ENCODE results near the gene ZSWIM1. TPM values are rescaled to one million over a fixed set of nuclear protein-coding genes. Genes with fewer than 3 reads are reported as not detected.

ZSWIM1 gene
- total and polyA plus RNA-seq, 3 donors from 2014 or later = 11.4 to 24.5 (median 24.0) TPM

DNA sequence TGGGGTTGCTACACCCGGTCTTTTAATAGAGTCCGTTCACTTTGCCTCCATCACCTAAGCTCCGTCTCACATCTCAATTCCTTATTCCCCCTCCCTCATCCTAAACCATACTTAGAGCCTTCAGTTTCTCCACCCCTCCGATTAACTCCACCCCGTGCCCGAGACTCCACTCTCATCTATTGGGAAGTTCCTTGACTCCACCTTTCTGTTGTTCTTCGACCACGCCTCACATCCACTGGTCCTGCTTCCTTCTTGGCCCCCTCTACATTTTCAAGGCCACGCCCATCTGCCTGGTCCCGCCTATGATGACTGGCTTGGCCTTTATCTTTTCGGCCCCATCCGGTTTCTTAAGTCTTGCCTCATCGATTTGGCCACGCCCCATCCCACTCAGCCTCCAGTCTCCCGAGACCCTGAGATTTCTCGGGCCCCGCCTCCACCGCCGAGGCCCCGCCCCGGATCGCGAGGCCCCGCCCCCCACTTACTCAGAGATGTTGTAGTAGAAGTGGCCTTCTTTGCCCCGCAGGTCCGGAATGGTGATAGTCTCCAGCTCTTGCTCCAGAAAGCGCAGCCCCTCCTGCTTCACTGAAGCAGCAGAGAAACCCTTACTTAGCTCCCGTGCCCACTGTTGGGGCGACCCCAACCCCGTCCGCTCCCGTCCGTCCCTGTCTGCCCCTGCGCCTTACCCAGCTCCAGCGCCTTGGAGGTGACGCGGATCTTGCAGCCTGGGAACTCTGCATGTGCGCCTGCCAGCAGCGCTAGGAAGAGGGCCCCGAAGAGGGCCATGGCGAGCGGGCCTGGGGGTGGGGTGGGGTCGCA lies 29.9 kb downstream of the ZSWIM1 start:
- Histone ChIP-seq H3K4me3 (peak overlapping the region; percentile 49 to 67), H3K36me3 (ENCODE audit: low read depth, missing control alignments) (no peaks in the 10 kb centered on the region), H3K4me1 (peaks cover 10% of the 10 kb centered on the region), H3K27ac (peak overlapping the region; percentile 79 to 85), H3K27me3 (no peaks in the 10 kb centered on the region), H3K9me3 (no peaks in the 10 kb centered on the region)
- 5% methylated on average over 39 to 43 of the region's 43 CpGs for WGBS, 2 donors
- intact Hi-C loops (cut with DNase I; ENCODE audit: low total_unique reads) = no loop called here
- peak; percentile 96 for DNase-seq
- TF ChIP-seq, protein P1, sequence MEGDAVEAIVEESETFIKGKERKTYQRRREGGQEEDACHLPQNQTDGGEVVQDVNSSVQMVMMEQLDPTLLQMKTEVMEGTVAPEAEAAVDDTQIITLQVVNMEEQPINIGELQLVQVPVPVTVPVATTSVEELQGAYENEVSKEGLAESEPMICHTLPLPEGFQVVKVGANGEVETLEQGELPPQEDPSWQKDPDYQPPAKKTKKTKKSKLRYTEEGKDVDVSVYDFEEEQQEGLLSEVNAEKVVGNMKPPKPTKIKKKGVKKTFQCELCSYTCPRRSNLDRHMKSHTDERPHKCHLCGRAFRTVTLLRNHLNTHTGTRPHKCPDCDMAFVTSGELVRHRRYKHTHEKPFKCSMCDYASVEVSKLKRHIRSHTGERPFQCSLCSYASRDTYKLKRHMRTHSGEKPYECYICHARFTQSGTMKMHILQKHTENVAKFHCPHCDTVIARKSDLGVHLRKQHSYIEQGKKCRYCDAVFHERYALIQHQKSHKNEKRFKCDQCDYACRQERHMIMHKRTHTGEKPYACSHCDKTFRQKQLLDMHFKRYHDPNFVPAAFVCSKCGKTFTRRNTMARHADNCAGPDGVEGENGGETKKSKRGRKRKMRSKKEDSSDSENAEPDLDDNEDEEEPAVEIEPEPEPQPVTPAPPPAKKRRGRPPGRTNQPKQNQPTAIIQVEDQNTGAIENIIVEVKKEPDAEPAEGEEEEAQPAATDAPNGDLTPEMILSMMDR (IDR thresholded peaks at IDR 0.05) = no peak
- no peak for TF ChIP-seq POLR2A (IDR thresholded peaks at IDR 0.05)

DNA sequence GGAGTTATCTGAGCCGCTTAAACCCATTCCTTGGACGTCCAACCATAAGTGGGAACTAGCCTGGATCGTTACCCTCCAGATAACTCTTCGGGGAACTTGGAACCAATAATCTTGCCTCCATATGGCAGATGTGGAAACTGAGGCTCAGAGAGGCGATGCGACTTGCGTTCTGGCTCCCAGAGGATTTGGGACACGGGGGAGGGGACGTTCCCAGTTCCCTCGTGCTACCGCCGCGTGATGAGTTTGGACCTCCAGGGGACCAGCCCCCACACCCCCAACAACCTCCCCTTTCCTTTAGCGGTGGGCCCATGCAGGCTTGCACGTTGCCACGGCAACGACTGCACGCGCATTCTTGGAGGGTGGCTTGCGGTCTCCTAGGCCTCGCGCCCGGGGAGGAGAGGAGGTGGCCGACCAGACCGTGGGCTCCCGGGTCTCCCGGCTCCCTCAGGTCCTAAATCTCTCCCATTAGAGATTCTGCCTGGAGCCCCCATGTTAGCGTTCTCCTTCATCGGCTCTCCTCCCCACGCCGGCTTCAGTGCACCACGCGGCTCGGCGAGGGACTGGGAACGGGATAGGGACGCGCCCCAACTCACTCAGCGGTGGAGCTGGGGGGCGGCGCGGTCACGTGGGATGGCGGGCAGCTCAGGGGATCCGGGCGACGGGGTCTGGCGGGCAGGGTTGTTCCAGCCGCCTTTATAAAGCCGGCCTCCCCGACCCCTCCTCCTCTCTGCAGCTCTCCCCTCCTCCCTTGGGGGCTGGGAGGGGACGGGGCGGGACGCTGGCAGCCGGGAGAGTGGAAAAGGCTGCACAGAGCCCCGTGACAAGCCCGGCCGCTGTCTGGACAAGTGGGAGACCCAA lies 30.7 kb downstream of the ZSWIM1 start, which contains the start of gene PLTP:
TSS of gene PLTP (minus strand) at position 670 of the 858 bp plus-strand sequence. CDS start 703 bp downstream, outside the sequence.
- peak; percentile 77 for DNase-seq
- Histone ChIP-seq H3K27me3 (no peaks in the 10 kb centered on the region), H3K4me1 (peaks cover 10% of the 10 kb centered on the region), H3K27ac (peak within 1 kb of the TSS; percentile 79 to 85), H3K36me3 (ENCODE audit: low read depth, missing control alignments) (no peaks in the 10 kb centered on the region), H3K4me3 (peak within 1 kb of the TSS; percentile 49 to 67), H3K9me3 (no peaks in the 10 kb centered on the region)
- TF ChIP-seq, protein P1 (IDR thresholded peaks at IDR 0.05) = no peak
- TF ChIP-seq POLR2A (IDR thresholded peaks at IDR 0.05) = peak; percentile 37
- intact Hi-C loops (cut with DNase I; ENCODE audit: low total_unique reads) = no loop called here
- WGBS, 2 donors = 1 to 2% methylated on average over 21 to 56 of the region's 58 CpGs

DNA sequence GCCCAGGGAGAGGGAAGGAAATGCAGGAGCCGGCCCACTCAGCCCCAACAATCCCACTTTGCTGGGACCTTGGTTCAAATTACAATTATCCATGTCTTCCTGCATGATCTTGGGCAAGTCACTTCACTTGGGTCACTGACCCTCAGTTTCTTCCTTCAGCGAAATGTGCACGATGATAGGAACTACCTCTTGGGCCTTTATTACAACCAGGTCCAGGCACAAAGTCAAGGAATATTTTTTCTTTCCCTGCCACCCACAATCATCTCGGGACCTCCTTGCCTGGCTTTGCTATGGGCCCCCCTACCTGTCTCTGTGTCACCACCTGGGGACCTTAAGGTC lies 31.3 kb downstream of the ZSWIM1 start:
- Histone ChIP-seq H3K9me3 (no peaks in the 10 kb centered on the region), H3K27me3 (no peaks in the 10 kb centered on the region), H3K27ac (peak overlapping the region; percentile 79 to 85), H3K4me1 (peaks cover 12% of the 10 kb centered on the region), H3K4me3 (peak overlapping the region; percentile 49 to 67), H3K36me3 (ENCODE audit: low read depth, missing control alignments) (no peaks in the 10 kb centered on the region)
- 5 to 19% methylated on average over 4 of the region's 4 CpGs for WGBS, 2 donors
- no peak for TF ChIP-seq POLR2A (IDR thresholded peaks at IDR 0.05)
- TF ChIP-seq, protein P1 (IDR thresholded peaks at IDR 0.05) = no peak
- no peak for DNase-seq
- intact Hi-C loops (cut with DNase I; ENCODE audit: low total_unique reads) = no loop called here

DNA sequence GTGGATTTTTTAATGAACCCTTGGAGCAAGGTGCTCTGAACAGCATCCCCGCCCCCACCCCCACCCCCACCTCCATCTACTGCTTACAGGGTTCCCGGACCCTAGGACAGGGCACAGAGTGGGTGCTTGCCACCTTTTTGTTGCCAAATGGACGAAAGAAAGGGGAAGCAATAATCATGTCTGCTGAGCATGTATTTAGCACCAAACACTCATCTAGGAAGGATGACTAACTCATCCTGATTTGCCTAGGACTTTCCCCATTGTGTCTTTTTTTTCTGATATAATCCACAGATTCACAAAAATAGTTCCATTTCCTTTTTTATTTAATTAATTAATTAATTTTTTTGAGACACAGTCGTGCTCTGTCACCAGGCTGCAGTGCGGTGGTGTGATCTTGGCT lies 32.1 kb downstream of the ZSWIM1 start:
- Histone ChIP-seq H3K4me3 (no peak overlapping the region), H3K27ac (peak overlapping the region in 1 of 2 donors; percentile 85), H3K27me3 (no peaks in the 10 kb centered on the region), H3K9me3 (no peaks in the 10 kb centered on the region), H3K4me1 (peaks cover 20% of the 10 kb centered on the region), H3K36me3 (ENCODE audit: low read depth, missing control alignments) (no peaks in the 10 kb centered on the region)
- 65 to 66% methylated on average over 5 of the region's 5 CpGs for WGBS, 2 donors
- TF ChIP-seq, protein P1 (IDR thresholded peaks at IDR 0.05) = no peak
- no peak for TF ChIP-seq POLR2A (IDR thresholded peaks at IDR 0.05)
- no peak for DNase-seq
- intact Hi-C loops (cut with DNase I; ENCODE audit: low total_unique reads) = no loop called here

All from testis (tissue), 3 donors.